Motor neuron (in vitro differentiated cells): ENCODE results near the gene VPS51. TPM values are rescaled to one million over a fixed set of nuclear protein-coding genes. Genes with fewer than 3 reads are reported as not detected.

Experiments used
- ATAC-seq, 8 experiments: fragments of 200-7000 bp; cut with Tn5 transposase; replicated peaks in 6 of 8; 2 replicates each; pipeline ENCODE4 v1.8.0; 2021; ENCODE audit warnings: mild to moderate bottlenecking in 8 of 8, moderate library complexity in 8 of 8
- H3K27ac ChIP-seq, 2 donors: fragments of 250-450 bp; sonication (Bioruptor Pico); 2 replicates each; pipeline ENCODE4 v1.9.0; 2021; ENCODE audit warnings: antibody characterized with exemption in 2 of 2, mild to moderate bottlenecking in 2 of 2, moderate library complexity in 1 of 2
- H3K4me1 ChIP-seq, 2 donors: fragments of 250-450 bp; sonication (Bioruptor Pico); replicated peaks in 1 of 2; 2 replicates each; pipeline ENCODE4 v1.6.1; 2021; ENCODE audit warnings: antibody characterized with exemption in 2 of 2, mild to moderate bottlenecking in 2 of 2, moderate library complexity in 1 of 2
- H3K4me3 ChIP-seq, 5 donors: fragments of 250-450 bp; sonication (Bioruptor Pico); 2 replicates each; pipeline ENCODE4 v1.9.0; 2021; ENCODE audit warnings: antibody characterized with exemption in 5 of 5, mild to moderate bottlenecking in 5 of 5, moderate library complexity in 4 of 5
- WGBS, 10 experiments: fragments of 450-650 bp; shearing (Covaris generic); methylation state at CpG; one replicate each; pipeline ENCODE4 v1.0.0; 2022; 5-methylcytosine and 5-hydroxymethylcytosine counted together
- in situ Hi-C, 9 experiments: fragments of 400-800 bp; cut with MboI; loops; one replicate each; pipeline ENCODE4 v1.15.0; 2021; ENCODE audit warnings: low sequenced_read_pairs in 9 of 9, low pct_unique_long_range_greater_than_20kb in 2 of 9; ENCODE audit not compliant: unreplicated experiment in 9 of 9
- total RNA-seq, 8 experiments: library from RNA; unstranded; fragments of 300-600 nt; gene quantifications; 2 replicates each; pipeline versions ENCODE4 v1.2.3 to v1.2.4, GENCODE V29; 2022

VPS51 gene
- total RNA-seq, 8 experiments from 2014 or later, result 58.3 to 137 (median 89.5) TPM

- ATAC-seq, result no peak
- H3K4me1 ChIP-seq, result peaks cover 8% of the 10 kb centered on the region in 2 donors
- in situ Hi-C loops, result no loop called here
- 0 to 25% (median 0%) methylated on average over 2 to 6 of the region's 13 CpGs; no CpG with 5 or more reads in 1 of the 10 experiments for WGBS, 10 experiments
- peak overlapping the region; percentile 64 to 91 (median 82) for H3K4me3 ChIP-seq
- H3K27ac ChIP-seq, result peak overlapping the region in 1 of 2 donors; percentile 98
Observed at GRCh38 chr11:65083134-65083833, 12.7 kb upstream of the VPS51 start.

DNA sequence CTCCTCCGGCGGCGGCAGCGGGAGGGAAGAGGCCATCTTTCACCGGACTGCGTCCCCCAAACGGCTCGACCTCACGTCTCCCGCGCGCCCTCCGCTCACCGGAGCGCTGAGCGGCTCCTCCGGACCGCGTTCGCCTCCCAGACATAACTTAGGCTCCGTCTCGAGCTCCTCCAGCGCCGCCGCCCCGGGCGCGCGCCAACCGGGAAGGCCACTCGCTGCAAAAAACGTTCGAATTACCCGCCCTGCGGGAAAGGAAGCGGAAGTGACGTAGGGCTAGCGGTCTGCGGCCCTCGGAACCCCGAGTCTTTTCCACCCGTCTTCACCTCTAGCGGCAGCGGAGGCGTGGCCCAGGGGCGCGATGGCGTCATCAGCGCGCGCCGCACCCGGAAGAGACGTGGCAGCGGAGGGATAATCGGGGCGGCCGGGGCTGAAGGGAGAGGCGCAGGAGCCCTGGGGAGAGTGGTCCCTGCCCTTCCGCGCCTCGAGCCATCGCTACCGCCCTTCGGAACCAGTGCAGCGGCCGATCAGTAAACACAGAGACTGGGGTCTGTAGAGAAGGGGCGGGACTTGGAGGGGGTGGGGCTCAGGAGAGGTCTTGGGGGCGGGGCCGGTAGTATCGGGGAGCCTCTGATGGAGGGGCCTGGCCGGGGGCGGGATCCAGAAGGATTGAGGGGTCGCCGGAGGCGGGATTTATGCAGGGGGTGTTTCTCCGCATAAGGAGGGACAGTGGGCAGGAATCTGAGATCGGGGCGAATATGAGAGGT, 12.0 kb upstream of the VPS51 start, which contains the start of the genes CDCA5 and ZFPL1:
CDCA5 (minus strand) TSS at position 207 of the 764 bp plus-strand sequence; CDS start at position 145, 62 bp downstream.
ZFPL1 (plus strand) TSS at position 389 of the 764 bp plus-strand sequence. CDS start 477 bp downstream, outside the sequence.
- peaks cover 8% of the 10 kb centered on the region in 2 donors for H3K4me1 ChIP-seq
- in situ Hi-C loops, result no loop called here
- peak within 1 kb of the TSS; percentile 95 to 98 for H3K27ac ChIP-seq
- 0 to 4% (median 4%) methylated on average over 4 to 15 of the region's 79 CpGs; no CpG with 5 or more reads in 7 of the 10 experiments for WGBS, 10 experiments
- peak within 1 kb of the TSS; percentile 64 to 91 (median 82) for H3K4me3 ChIP-seq
- peak; percentile 88 to 98 (median 94) for ATAC-seq

- peak in 1 of 8 experiments; percentile 13 for ATAC-seq
- 0 to 65% (median 53%) methylated on average over 2 to 12 of the region's 23 CpGs; no CpG with 5 or more reads in 3 of the 10 experiments for WGBS, 10 experiments
- peaks cover 8% of the 10 kb centered on the region in 2 donors for H3K4me1 ChIP-seq
- in situ Hi-C loops, result no loop called here
- H3K27ac ChIP-seq, result peak overlapping the region; percentile 95 to 98
- peak overlapping the region; percentile 64 to 91 (median 82) for H3K4me3 ChIP-seq
Observed at GRCh38 chr11:65084598-65085375, 11.2 kb upstream of the VPS51 start.

GRCh38 chr11:65085446-65085845, 10.6 kb upstream of the VPS51 start:
- peak overlapping the region in 3 of 5 donors; percentile 82 to 91 (median 82) for H3K4me3 ChIP-seq
- WGBS, 10 experiments, result 20 to 96% (median 90%) methylated on average over 1 to 4 of the region's 4 CpGs; no CpG with 5 or more reads in 6 of the 10 experiments
- in situ Hi-C loops, result no loop called here
- ATAC-seq, result no peak
- H3K4me1 ChIP-seq, result peaks cover 8% of the 10 kb centered on the region in 2 donors
- no peak overlapping the region for H3K27ac ChIP-seq

DNA sequence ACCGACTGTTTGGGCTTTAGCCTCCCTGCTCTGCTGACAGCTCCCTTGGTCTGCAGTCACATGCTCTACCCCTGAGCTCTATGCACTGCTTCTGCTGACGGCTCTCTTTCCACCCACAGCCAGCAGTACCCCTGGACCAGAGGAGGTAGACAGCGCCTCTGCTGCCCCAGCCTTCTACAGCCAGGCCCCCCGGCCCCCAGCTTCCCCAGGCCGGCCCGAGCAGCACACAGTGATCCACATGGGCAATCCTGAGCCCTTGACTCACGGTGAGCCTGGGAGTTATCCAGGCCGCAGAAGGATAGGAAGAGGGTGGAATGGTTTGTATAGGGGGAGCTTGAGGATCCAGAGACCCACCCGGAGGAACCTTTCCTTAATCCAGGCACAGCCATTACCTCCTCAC, 9.2 kb upstream of the VPS51 start:
- Histone ChIP-seq H3K4me1 (peaks cover 8% of the 10 kb centered on the region in 2 donors), H3K27ac (no peak overlapping the region), H3K4me3 (no peak overlapping the region)
- in situ Hi-C loops, result no loop called here
- no peak for ATAC-seq
- WGBS, 10 experiments, result 40 to 100% (median 80%) methylated on average over 1 of the region's 9 CpGs; no CpG with 5 or more reads in 7 of the 10 experiments

DNA sequence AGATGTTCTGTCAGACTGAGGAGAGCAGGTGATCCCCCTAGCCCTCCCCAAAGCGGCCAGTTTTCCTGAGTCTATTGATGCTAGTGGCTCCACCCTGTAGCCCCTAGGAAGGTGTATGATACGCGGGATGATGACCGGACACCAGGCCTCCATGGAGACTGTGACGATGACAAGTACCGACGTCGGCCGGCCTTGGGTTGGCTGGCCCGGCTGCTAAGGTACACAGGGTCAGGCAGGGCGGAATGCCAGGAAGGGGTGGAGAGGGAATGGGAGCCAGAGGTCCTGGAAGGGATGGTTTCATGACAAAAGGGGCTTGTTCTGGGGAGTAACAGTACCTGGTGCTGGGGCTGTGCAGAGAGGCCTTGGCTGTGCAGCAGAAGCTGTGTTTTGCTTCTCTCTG, 8.8 kb upstream of the VPS51 start:
- H3K4me1 ChIP-seq, result peaks cover 8% of the 10 kb centered on the region in 2 donors
- H3K27ac ChIP-seq, result no peak overlapping the region
- 80 to 100% (median 93%) methylated on average over 1 to 3 of the region's 11 CpGs; no CpG with 5 or more reads in 7 of the 10 experiments for WGBS, 10 experiments
- in situ Hi-C loops, result no loop called here
- no peak overlapping the region for H3K4me3 ChIP-seq
- no peak for ATAC-seq

GRCh38 chr11:65087827-65088226, 8.2 kb upstream of the VPS51 start:
- in situ Hi-C loops, result no loop called here
- Histone ChIP-seq H3K4me3 (no peak overlapping the region), H3K27ac (no peak overlapping the region), H3K4me1 (peaks cover 8% of the 10 kb centered on the region in 2 donors)
- 73 to 100% (median 100%) methylated on average over 1 to 6 of the region's 15 CpGs; no CpG with 5 or more reads in 5 of the 10 experiments for WGBS, 10 experiments
- ATAC-seq, result no peak

DNA sequence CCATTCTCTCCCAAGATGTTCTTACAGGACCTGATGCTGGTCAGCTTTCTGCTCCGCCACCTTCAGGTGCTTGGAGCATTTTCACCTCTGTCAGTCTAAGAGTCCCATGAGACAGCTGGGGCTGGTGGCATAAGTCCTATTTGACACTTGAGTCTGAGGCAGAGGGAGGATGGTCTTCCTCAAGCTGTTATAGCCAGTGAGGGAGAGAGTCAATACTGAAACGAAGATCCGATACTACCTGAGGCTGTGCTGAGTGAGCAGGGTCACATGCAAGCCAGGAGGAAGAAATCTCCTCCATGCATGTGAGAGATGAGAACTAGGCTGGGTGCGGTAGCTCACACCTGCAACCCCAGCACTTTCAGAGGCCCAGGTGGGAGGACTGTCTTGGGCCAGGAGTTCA, 6.4 kb upstream of the VPS51 start:
- in situ Hi-C loops, result no loop called here
- Histone ChIP-seq H3K4me1 (peaks cover 8% of the 10 kb centered on the region in 2 donors), H3K4me3 (no peak overlapping the region), H3K27ac (no peak overlapping the region)
- 50 to 100% (median 96%) methylated on average over 1 to 3 of the region's 4 CpGs; no CpG with 5 or more reads in 5 of the 10 experiments for WGBS, 10 experiments
- no peak for ATAC-seq

GRCh38 chr11:65090628-65091027, 5.4 kb upstream of the VPS51 start:
- in situ Hi-C loops, result no loop called here
- ATAC-seq, result no peak
- WGBS, 10 experiments, result 78 to 100% (median 95%) methylated on average over 1 to 3 of the region's 4 CpGs; no CpG with 5 or more reads in 3 of the 10 experiments
- no peak overlapping the region for H3K4me3 ChIP-seq
- no peak overlapping the region for H3K27ac ChIP-seq
- peaks cover 0 to under 1% of the 10 kb centered on the region in 2 donors for H3K4me1 ChIP-seq

DNA sequence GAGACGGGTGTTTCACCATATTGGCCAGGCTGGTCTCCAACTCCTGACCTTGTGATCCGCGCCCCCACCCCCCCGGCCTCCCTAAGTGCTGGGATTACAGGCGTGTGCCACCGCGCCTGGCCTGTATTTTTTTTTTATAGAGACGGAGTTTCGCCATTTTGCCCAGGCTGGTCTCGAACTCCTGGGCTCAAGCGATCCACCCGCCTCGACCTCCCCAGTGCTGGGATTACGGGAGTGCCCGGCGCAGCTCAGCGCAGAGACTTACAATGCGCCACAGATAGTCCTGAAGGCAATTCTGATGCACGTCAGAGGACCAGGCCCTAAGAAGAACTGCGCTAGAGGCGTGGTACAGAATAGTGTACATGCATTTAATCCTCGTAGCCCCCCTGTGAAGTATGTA, 587 bp upstream of the VPS51 start:
- Histone ChIP-seq H3K27ac (peak overlapping the region in 1 of 2 donors; percentile 99), H3K4me1 (peaks cover 7 to 8% of the 10 kb centered on the region in 2 donors), H3K4me3 (peak overlapping the region in 2 of 5 donors; percentile 90 to 99)
- in situ Hi-C loops, result no loop called here
- ATAC-seq, result no peak
- 77 to 100% (median 94%) methylated on average over 1 to 9 of the region's 22 CpGs; no CpG with 5 or more reads in 4 of the 10 experiments for whole genome bisulfite sequencing, 10 experiments

- peak overlapping the region; percentile 95 to 99 for H3K27ac ChIP-seq
- ATAC-seq, result peak in 2 of 8 experiments; percentile 3 to 9
- in situ Hi-C loops, result no loop called here
Observed at GRCh38 chr11:65096926-65097325, 912 bp downstream of the VPS51 start.

DNA sequence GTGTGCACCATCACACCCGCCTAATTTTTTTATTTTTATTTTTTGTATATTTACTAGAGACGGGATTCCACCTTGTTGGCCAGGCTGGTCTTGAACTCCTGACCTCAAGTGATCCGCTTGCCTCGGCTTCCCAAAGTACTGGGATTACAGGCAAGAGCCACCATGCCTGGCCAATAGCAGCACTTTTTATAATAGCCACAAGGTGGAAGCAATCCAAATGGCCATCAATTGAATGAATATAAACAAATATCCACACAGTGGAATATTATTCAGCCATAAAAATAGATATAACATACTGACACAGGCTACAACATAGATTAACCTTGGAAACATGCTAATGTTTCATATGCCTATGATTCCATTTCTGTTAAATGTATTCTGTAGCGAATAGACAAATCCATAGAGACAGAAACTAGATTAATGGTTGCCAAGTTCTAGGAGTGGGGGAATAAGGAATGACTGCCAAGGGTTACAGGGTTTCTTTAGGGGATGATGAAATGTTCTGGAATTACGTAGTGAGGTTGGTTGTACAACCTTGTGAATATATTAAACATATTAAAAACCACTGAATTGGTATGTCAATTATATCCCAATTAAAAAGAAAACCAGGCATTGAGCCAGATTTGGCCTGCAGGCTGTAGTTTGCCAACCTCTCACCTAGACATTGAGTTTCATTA, 4.8 kb downstream of the VPS51 start:
- no peak overlapping the region for H3K4me3 ChIP-seq
- H3K27ac ChIP-seq, result no peak overlapping the region
- 79 to 95% (median 83%) methylated on average over 3 to 6 of the region's 6 CpGs; no CpG with 5 or more reads in 1 of the 10 experiments for WGBS, 10 experiments
- in situ Hi-C loops, result no loop called here
- ATAC-seq, result no peak
- peaks cover 6 to 7% of the 10 kb centered on the region in 2 donors for H3K4me1 ChIP-seq

More at GRCh38 chr11:65096926-65097325, 912 bp downstream of the VPS51 start:
- 0 to 75% (median 53%) methylated on average over 1 to 6 of the region's 8 CpGs; no CpG with 5 or more reads in 4 of the 10 experiments for whole genome bisulfite sequencing, 10 experiments
- H3K4me3 ChIP-seq, result peak overlapping the region; percentile 79 to 99 (median 89)
- peaks cover 7 to 8% of the 10 kb centered on the region in 2 donors for H3K4me1 ChIP-seq
